Muscle of arm (tissue), 12 donors: ENCODE results near the gene GRM1. TPM values are rescaled to one million over a fixed set of nuclear protein-coding genes. Genes with fewer than 3 reads are reported as not detected.

ENCODE experiments used
- DNase-seq: peaks from one replicate; pipeline ENCODE4 v3.0.0-alpha.2; 2013
- polyA plus RNA-seq, 12 donors: library from polyadenylated mRNA; unstranded; fragments of 120-200 nt; gene quantifications; one replicate each; pipeline ENCODE4 v1.2.1, GENCODE V29; 2013; ENCODE audit not compliant: insufficient read length in 12 of 12

The GRM1 gene
- polyA plus RNA-seq, 12 donors, result 0.05 to 0.21 (median 0.10) TPM; not detected in 2

- DNase-seq, result no peak
Observed at GRCh38 chr6:146364816-146365594, 336.1 kb downstream of the GRM1 start.

GRCh38 chr6:146367061-146367460, 338.2 kb downstream of the GRM1 start:
- DNase-seq, result no peak

- no peak for DNase-seq
Observed at GRCh38 chr6:146369866-146370265, 341.0 kb downstream of the GRM1 start.

- DNase-seq, result no peak
Observed at GRCh38 chr6:146381486-146381885, 352.6 kb downstream of the GRM1 start.

GRCh38 chr6:146388736-146389364, 360.0 kb downstream of the GRM1 start:
- no peak for DNase-seq

GRCh38 chr6:146389740-146390139, 360.9 kb downstream of the GRM1 start:
- DNase-seq, result no peak

GRCh38 chr6:146397638-146398037, 368.8 kb downstream of the GRM1 start:
- DNase-seq, result no peak

GRCh38 chr6:146402476-146402875, 373.6 kb downstream of the GRM1 start:
- DNase-seq, result no peak

- DNase-seq, result no peak
Observed at GRCh38 chr6:146408583-146408982, 379.7 kb downstream of the GRM1 start.

- DNase-seq, result no peak
Observed at GRCh38 chr6:146410851-146411595, 382.2 kb downstream of the GRM1 start.

- DNase-seq, result no peak
Observed at GRCh38 chr6:146419576-146419975, 390.7 kb downstream of the GRM1 start.

GRCh38 chr6:146420255-146420654, 391.4 kb downstream of the GRM1 start:
- no peak for DNase-seq

- no peak for DNase-seq
Observed at GRCh38 chr6:146422789-146423375, 394.0 kb downstream of the GRM1 start.

- no peak for DNase-seq
Observed at GRCh38 chr6:146423452-146423851, 394.6 kb downstream of the GRM1 start.

- DNase-seq, result no peak
Observed at GRCh38 chr6:146426516-146426915, 397.7 kb downstream of the GRM1 start.

GRCh38 chr6:146429831-146430230, 401.0 kb downstream of the GRM1 start:
- no peak for DNase-seq

GRCh38 chr6:146433881-146434731, 405.2 kb downstream of the GRM1 start:
- peak; percentile 28 for DNase-seq

- no peak for DNase-seq
Observed at GRCh38 chr6:146434732-146435390, 406.0 kb downstream of the GRM1 start.

- no peak for DNase-seq
Observed at GRCh38 chr6:146441907-146442306, 413.0 kb downstream of the GRM1 start.

GRCh38 chr6:146444189-146444588, 415.3 kb downstream of the GRM1 start:
- no peak for DNase-seq

- DNase-seq, result no peak
Observed at GRCh38 chr6:146445233-146445632, 416.4 kb downstream of the GRM1 start.
